ENCODE data around the gene ABTB2.

The ABTB2 gene

GRCh38 chr11:34317666-34318065 lies 40.1 kb downstream of the ABTB2 start:
- ATAC-seq = no peak
- no peaks in the 10 kb centered on the region for H3K36me3 Mint-ChIP-seq
- H3K27ac Mint-ChIP-seq = no peak overlapping the region
- H3K4me1 Mint-ChIP-seq = no peaks in the 10 kb centered on the region
- no peak for DNase-seq (ENCODE audit: low spot score in 2 of 2)
- no peak overlapping the region for H3K4me3 Mint-ChIP-seq
- H3K9me3 Mint-ChIP-seq = no peaks in the 10 kb centered on the region

GRCh38 chr11:34317036-34317360 lies 40.8 kb downstream of the ABTB2 start:
- Mint-ChIP-seq H3K9me3 (no peaks in the 10 kb centered on the region), H3K4me1 (no peaks in the 10 kb centered on the region), H3K4me3 (no peak overlapping the region), H3K27ac (no peak overlapping the region), H3K36me3 (no peaks in the 10 kb centered on the region)
- DNase-seq (ENCODE audit: low spot score in 2 of 2) (no peak), ATAC-seq (no peak)

- ATAC-seq (peak; percentile 43), DNase-seq (ENCODE audit: low spot score in 2 of 2) (no peak)
- no peaks in the 10 kb centered on the region for H3K36me3 Mint-ChIP-seq
- H3K27ac Mint-ChIP-seq = no peak overlapping the region
- no peaks in the 10 kb centered on the region for H3K4me1 Mint-ChIP-seq
- H3K9me3 Mint-ChIP-seq = no peaks in the 10 kb centered on the region
- H3K4me3 Mint-ChIP-seq = no peak overlapping the region
Observed at GRCh38 chr11:34316347-34317035, 41.3 kb downstream of the ABTB2 start.

GRCh38 chr11:34315394-34315793 lies 42.4 kb downstream of the ABTB2 start:
- no peak overlapping the region for H3K4me3 Mint-ChIP-seq
- H3K4me1 Mint-ChIP-seq = peaks cover 4% of the 10 kb centered on the region
- no peak for DNase-seq (ENCODE audit: low spot score in 2 of 2)
- no peaks in the 10 kb centered on the region for H3K9me3 Mint-ChIP-seq
- H3K27ac Mint-ChIP-seq = no peak overlapping the region
- no peaks in the 10 kb centered on the region for H3K36me3 Mint-ChIP-seq
- no peak for ATAC-seq

- Mint-ChIP-seq H3K9me3 (no peaks in the 10 kb centered on the region), H3K4me3 (no peak overlapping the region), H3K27ac (no peak overlapping the region), H3K4me1 (peaks cover 6% of the 10 kb centered on the region), H3K36me3 (no peaks in the 10 kb centered on the region)
- no peak for ATAC-seq
- DNase-seq (ENCODE audit: low spot score in 2 of 2) = no peak
Observed at GRCh38 chr11:34314936-34315335, 42.9 kb downstream of the ABTB2 start.

GRCh38 chr11:34314176-34314575 lies 43.6 kb downstream of the ABTB2 start:
- no peaks in the 10 kb centered on the region for H3K9me3 Mint-ChIP-seq
- no peaks in the 10 kb centered on the region for H3K36me3 Mint-ChIP-seq
- no peak overlapping the region for H3K27ac Mint-ChIP-seq
- no peak for DNase-seq (ENCODE audit: low spot score in 2 of 2)
- H3K4me1 Mint-ChIP-seq = peaks cover 6% of the 10 kb centered on the region
- H3K4me3 Mint-ChIP-seq = no peak overlapping the region
- ATAC-seq = no peak

- peak; percentile 48 for ATAC-seq
- peaks cover 6% of the 10 kb centered on the region for H3K4me1 Mint-ChIP-seq
- H3K9me3 Mint-ChIP-seq = no peaks in the 10 kb centered on the region
- no peak overlapping the region for H3K4me3 Mint-ChIP-seq
- DNase-seq (ENCODE audit: low spot score in 2 of 2) = no peak
- H3K27ac Mint-ChIP-seq = no peak overlapping the region
- no peaks in the 10 kb centered on the region for H3K36me3 Mint-ChIP-seq
Observed at GRCh38 chr11:34313099-34313517, 44.7 kb downstream of the ABTB2 start.

- ATAC-seq (no peak), DNase-seq (ENCODE audit: low spot score in 2 of 2) (no peak)
- Mint-ChIP-seq H3K4me1 (peaks cover 6% of the 10 kb centered on the region), H3K9me3 (no peaks in the 10 kb centered on the region), H3K36me3 (no peaks in the 10 kb centered on the region), H3K4me3 (no peak overlapping the region), H3K27ac (peak overlapping the region; percentile 32)
Observed at GRCh38 chr11:34311126-34311525, 46.7 kb downstream of the ABTB2 start.

- Mint-ChIP-seq H3K27ac (no peak overlapping the region), H3K9me3 (no peaks in the 10 kb centered on the region), H3K4me1 (peaks cover 6% of the 10 kb centered on the region), H3K36me3 (no peaks in the 10 kb centered on the region), H3K4me3 (no peak overlapping the region)
- no peak for ATAC-seq
- DNase-seq (ENCODE audit: low spot score in 2 of 2) = no peak
Observed at GRCh38 chr11:34309965-34310364, 47.8 kb downstream of the ABTB2 start.

- ATAC-seq = no peak
Observed at GRCh38 chr11:34308913-34309585, 48.8 kb downstream of the ABTB2 start.

GRCh38 chr11:34308049-34308912 lies 49.5 kb downstream of the ABTB2 start:
- DNase-seq (ENCODE audit: low spot score in 2 of 2) (no peak), ATAC-seq (no peak)
- H3K36me3 Mint-ChIP-seq = no peaks in the 10 kb centered on the region
- H3K9me3 Mint-ChIP-seq = no peaks in the 10 kb centered on the region
- H3K4me3 Mint-ChIP-seq = no peak overlapping the region
- no peak overlapping the region for H3K27ac Mint-ChIP-seq
- peaks cover 6% of the 10 kb centered on the region for H3K4me1 Mint-ChIP-seq

More at GRCh38 chr11:34308913-34309585, 48.8 kb downstream of the ABTB2 start:
- Mint-ChIP-seq H3K4me1 (peaks cover 6% of the 10 kb centered on the region), H3K4me3 (no peak overlapping the region), H3K27ac (no peak overlapping the region), H3K9me3 (no peaks in the 10 kb centered on the region), H3K36me3 (no peaks in the 10 kb centered on the region)
- DNase-seq (ENCODE audit: low spot score in 2 of 2) = no peak

- no peaks in the 10 kb centered on the region for H3K36me3 Mint-ChIP-seq
- ATAC-seq (no peak), DNase-seq (ENCODE audit: low spot score in 2 of 2) (no peak)
- no peaks in the 10 kb centered on the region for H3K9me3 Mint-ChIP-seq
- H3K4me1 Mint-ChIP-seq = peaks cover 17% of the 10 kb centered on the region
- no peak overlapping the region for H3K4me3 Mint-ChIP-seq
- no peak overlapping the region for H3K27ac Mint-ChIP-seq
Observed at GRCh38 chr11:34305780-34306179, 52.0 kb downstream of the ABTB2 start.

GRCh38 chr11:34305193-34305592 lies 52.6 kb downstream of the ABTB2 start:
- Mint-ChIP-seq H3K27ac (no peak overlapping the region), H3K4me1 (peaks cover 12% of the 10 kb centered on the region), H3K36me3 (no peaks in the 10 kb centered on the region), H3K4me3 (no peak overlapping the region), H3K9me3 (no peaks in the 10 kb centered on the region)
- DNase-seq (ENCODE audit: low spot score in 2 of 2) (no peak), ATAC-seq (no peak)

GRCh38 chr11:34303028-34303570 lies 54.7 kb downstream of the ABTB2 start:
- no peak for DNase-seq (ENCODE audit: low spot score in 2 of 2)
- Mint-ChIP-seq H3K9me3 (no peaks in the 10 kb centered on the region), H3K27ac (peak overlapping the region; percentile 17), H3K4me3 (no peak overlapping the region), H3K36me3 (no peaks in the 10 kb centered on the region), H3K4me1 (peaks cover 12% of the 10 kb centered on the region)
- no peak for ATAC-seq

- peak overlapping the region; percentile 17 for H3K27ac Mint-ChIP-seq
- no peak for DNase-seq (ENCODE audit: low spot score in 2 of 2)
- peaks cover 12% of the 10 kb centered on the region for H3K4me1 Mint-ChIP-seq
- no peak overlapping the region for H3K4me3 Mint-ChIP-seq
- no peaks in the 10 kb centered on the region for H3K9me3 Mint-ChIP-seq
- no peaks in the 10 kb centered on the region for H3K36me3 Mint-ChIP-seq
- ATAC-seq = peak; percentile 87
Observed at GRCh38 chr11:34302046-34302921, 55.5 kb downstream of the ABTB2 start.
